NT2/D1 (cell line): ENCODE measurements around the gene LYPD3.

ENCODE experiments used
- SUZ12 ChIP-seq: IDR thresholded peaks from 2 replicates; pipeline ENCODE4 v1.6.1; 2011; ENCODE audit not compliant: insufficient read length, insufficient read depth; ENCODE audit errors: extremely low read depth
- YY1 ChIP-seq: IDR thresholded peaks from 2 replicates; pipeline ENCODE4 v1.6.1; 2011; ENCODE audit not compliant: insufficient read length, insufficient read depth
- ZNF274 ChIP-seq: IDR thresholded peaks from 2 replicates; pipeline ENCODE4 v1.6.1; 2011; ENCODE audit warnings: mild to moderate bottlenecking, low read depth, low read length

DNA sequence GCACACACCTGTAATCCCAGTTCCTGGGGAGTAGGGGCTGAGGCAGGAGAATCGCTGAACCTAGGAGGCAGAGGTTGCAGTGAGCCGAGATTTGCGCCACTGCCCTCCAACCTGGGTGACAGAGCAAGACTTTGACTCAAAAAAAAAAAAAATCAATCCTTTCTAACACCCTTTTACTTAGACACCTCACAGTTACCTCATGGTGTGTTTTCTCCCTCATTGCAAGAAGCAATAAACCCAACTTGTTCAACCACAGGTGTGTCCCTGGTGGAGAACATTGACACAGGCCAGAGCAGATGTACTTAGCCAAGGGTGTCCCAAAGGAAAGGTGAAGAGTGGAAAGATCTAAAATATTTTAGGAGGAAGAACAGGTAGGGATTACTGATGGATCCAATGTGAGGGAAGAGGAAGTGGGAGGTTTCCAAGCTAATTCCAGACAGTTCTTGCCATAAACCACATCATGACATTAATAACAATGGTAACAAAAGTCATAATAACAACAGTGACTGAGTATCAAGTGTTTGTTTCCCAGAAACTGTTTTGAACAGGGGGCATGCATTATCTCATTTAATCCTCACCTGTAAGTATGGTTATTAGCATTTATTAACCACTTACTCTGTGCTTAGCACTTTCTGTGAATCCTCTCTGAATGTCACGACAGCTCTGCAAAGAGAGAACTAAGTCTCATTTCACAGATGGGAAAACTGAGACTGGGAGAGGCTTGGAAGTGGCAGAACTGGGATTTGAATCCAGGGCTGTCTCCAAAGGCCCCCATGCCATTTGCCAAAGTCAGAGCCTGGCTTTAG is 3.1 kb upstream of the LYPD3 start:
- TF ChIP-seq ZNF274 (no peak), YY1 (no peak), SUZ12 (no peak)
